HG02588 (cell line): ENCODE measurements around the gene TALDO1.

Source experiments
- ATAC-seq: cut with Tn5 transposase; IDR thresholded peaks from one replicate; pipeline ENCODE4 v1.9.1; 2021; ENCODE audit warnings: mild to moderate bottlenecking, moderate library complexity; ENCODE audit not compliant: unreplicated experiment

Gene TALDO1

GRCh38 chr11:747158-748006 is at the start of gene TALDO1:
TSS of gene TALDO1 (plus strand) at chr11:747464. CDS start at chr11:747482, 18 bp downstream.
- ATAC-seq = peak; percentile 83

GRCh38 chr11:697811-698311 is 49.4 kb upstream of the TALDO1 start:
- no peak for ATAC-seq

GRCh38 chr11:698493-699115 is 48.7 kb upstream of the TALDO1 start:
- ATAC-seq = no peak

- ATAC-seq = no peak
These were observed 48.2 kb upstream of the TALDO1 start for GRCh38 chr11:699116-699508.

- ATAC-seq = no peak
These were observed 47.5 kb upstream of the TALDO1 start for GRCh38 chr11:699753-700152.

GRCh38 chr11:701741-702461 is 45.4 kb upstream of the TALDO1 start:
- ATAC-seq = no peak

- no peak for ATAC-seq
These were observed 44.5 kb upstream of the TALDO1 start for GRCh38 chr11:702462-703461.

GRCh38 chr11:703506-703905 is 43.8 kb upstream of the TALDO1 start:
- no peak for ATAC-seq

- ATAC-seq = no peak
These were observed 43.0 kb upstream of the TALDO1 start for GRCh38 chr11:704228-704674.

- ATAC-seq = no peak
These were observed 42.3 kb upstream of the TALDO1 start for GRCh38 chr11:704781-705645.

- ATAC-seq = no peak
These were observed 41.4 kb upstream of the TALDO1 start, which contains the start of gene EPS8L2 for GRCh38 chr11:705646-706438. TSS of gene EPS8L2 (plus strand) at chr11:706231. CDS start at chr11:709408, 3,177 bp downstream.

GRCh38 chr11:706439-706956 is 40.8 kb upstream of the TALDO1 start:
- ATAC-seq = no peak

GRCh38 chr11:706957-707816 is 40.1 kb upstream of the TALDO1 start:
- ATAC-seq = no peak

- no peak for ATAC-seq
These were observed 39.3 kb upstream of the TALDO1 start for GRCh38 chr11:707817-708420.

GRCh38 chr11:708511-708910 is 38.8 kb upstream of the TALDO1 start:
- ATAC-seq = no peak

GRCh38 chr11:709109-709997 is 37.9 kb upstream of the TALDO1 start:
- no peak for ATAC-seq
